ENCODE measurements around the gene ADGB. TPM values are rescaled to one million over a fixed set of nuclear protein-coding genes. Genes with fewer than 3 reads are reported as not detected.

Gene ADGB
- under 1 TPM in 1 of 4 donors, not detected in 3; 0.40 TPM for total RNA-seq

GRCh38 chr6:146598772-146599405 lies at the start of gene ADGB:
TSS of gene ADGB (plus strand) at chr6:146598972. CDS start at chr6:146599041, 69 bp downstream.
- DNase-seq, result peak; percentile 25 to 40

GRCh38 chr6:146550911-146551310 lies 47.9 kb upstream of the ADGB start:
- DNase-seq, result no peak
- Histone ChIP-seq H3K36me3 (peaks cover 7 to 8% of the 10 kb centered on the region in 2 donors), H3K4me3 (replicated peaks in 1 of 3) (no peak overlapping the region), H3K27ac (no peak overlapping the region), H3K27me3 (no peaks in the 10 kb centered on the region), H3K9me3 (no peaks in the 10 kb centered on the region), H3K4me1 (peaks cover 3 to 4% of the 10 kb centered on the region in 2 donors)
- intact Hi-C loops (cut with DNase I), result no loop called here
- no peak for TF ChIP-seq POLR2A (IDR thresholded peaks at IDR 0.05)
- no peak for TF ChIP-seq CTCF (IDR thresholded peaks at IDR 0.05)
- WGBS, 2 donors, result 88 to 93% methylated on average over 6 of the region's 6 CpGs

More at GRCh38 chr6:146598772-146599405, at the start of gene ADGB:
- Histone ChIP-seq H3K27ac (no peak within 1 kb of the TSS), H3K27me3 (no peaks in the 10 kb centered on the region), H3K4me3 (replicated peaks in 1 of 3) (peak within 1 kb of the TSS in 2 of 3 donors; percentile 12 to 24), H3K36me3 (no peaks in the 10 kb centered on the region), H3K9me3 (no peaks in the 10 kb centered on the region), H3K4me1 (peaks cover 0 to 9% of the 10 kb centered on the region in 2 donors)
- intact Hi-C loops (cut with DNase I), result no loop called here
- WGBS, 2 donors, result 3 to 5% methylated on average over 22 to 31 of the region's 32 CpGs
- no peak for TF ChIP-seq POLR2A (IDR thresholded peaks at IDR 0.05)
- no peak for TF ChIP-seq CTCF (IDR thresholded peaks at IDR 0.05)

- Histone ChIP-seq H3K27me3 (no peaks in the 10 kb centered on the region), H3K27ac (no peak overlapping the region), H3K36me3 (peaks cover 7 to 8% of the 10 kb centered on the region in 2 donors), H3K9me3 (no peaks in the 10 kb centered on the region), H3K4me3 (replicated peaks in 1 of 3) (no peak overlapping the region), H3K4me1 (no peaks in the 10 kb centered on the region)
- TF ChIP-seq CTCF (IDR thresholded peaks at IDR 0.05) (no peak), POLR2A (IDR thresholded peaks at IDR 0.05) (no peak)
- WGBS, 2 donors, result 88 to 93% methylated on average over 7 of the region's 7 CpGs
- intact Hi-C loops (cut with DNase I), result no loop called here
- DNase-seq, result no peak
Observed at GRCh38 chr6:146551545-146551944, 47.2 kb upstream of the ADGB start.

GRCh38 chr6:146553377-146554135 lies 45.2 kb upstream of the ADGB start:
- Histone ChIP-seq H3K9me3 (no peaks in the 10 kb centered on the region), H3K4me3 (replicated peaks in 1 of 3) (no peak overlapping the region)
- intact Hi-C loops (cut with DNase I), result no loop called here

More at GRCh38 chr6:146553377-146554135, 45.2 kb upstream of the ADGB start:
- Histone ChIP-seq H3K27ac (no peak overlapping the region), H3K27me3 (no peaks in the 10 kb centered on the region), H3K4me1 (no peaks in the 10 kb centered on the region), H3K36me3 (peaks cover 7 to 8% of the 10 kb centered on the region in 2 donors)
- 90 to 91% methylated on average over 7 of the region's 7 CpGs for WGBS, 2 donors
- TF ChIP-seq POLR2A (IDR thresholded peaks at IDR 0.05) (no peak), CTCF (IDR thresholded peaks at IDR 0.05) (no peak)
- DNase-seq, result no peak

Measured in thyroid gland (tissue), 4 donors.